ENCODE measurements around the gene PRKCG. TPM values are rescaled to one million over a fixed set of nuclear protein-coding genes. Genes with fewer than 3 reads are reported as not detected.
"Not testable (repeated sequence)": the region's sequence is repeated elsewhere in the genome, so short reads cannot be mapped to it uniquely, and the experiment has no call there.

Gene PRKCG
- total RNA-seq: not detected

GRCh38 chr19:53881482-53882390, at the start of gene PRKCG:
TSS of gene PRKCG (plus strand) at chr19:53882197. CDS start at chr19:53882495, 298 bp downstream.
- H3K27me3 Mint-ChIP-seq (ENCODE audit: low read depth): peaks cover 33% of the 10 kb centered on the region
- peak; percentile 44 to 50 for ATAC-seq

GRCh38 chr19:53832861-53833260, 49.1 kb upstream of the PRKCG start:
- H3K9me3 Mint-ChIP-seq; H3K4me1 Mint-ChIP-seq (ENCODE audit: low read depth); H3K4me3 Mint-ChIP-seq; DNase-seq; H3K36me3 Mint-ChIP-seq (ENCODE audit: insufficient read depth); ATAC-seq: not testable (repeated sequence)
- peaks cover 44% of the 10 kb centered on the region for H3K27me3 Mint-ChIP-seq (ENCODE audit: low read depth)

More at GRCh38 chr19:53881482-53882390, at the start of gene PRKCG:
- Mint-ChIP-seq H3K4me3 (peak within 1 kb of the TSS; percentile 23), H3K4me1 (ENCODE audit: low read depth) (peaks cover 30% of the 10 kb centered on the region), H3K9me3 (no peaks in the 10 kb centered on the region), H3K36me3 (ENCODE audit: insufficient read depth) (no peaks in the 10 kb centered on the region)
- DNase-seq: peak; percentile 43

- not testable (repeated sequence) for H3K4me3 Mint-ChIP-seq; H3K4me1 Mint-ChIP-seq (ENCODE audit: low read depth); H3K9me3 Mint-ChIP-seq; DNase-seq; ATAC-seq; H3K36me3 Mint-ChIP-seq (ENCODE audit: insufficient read depth)
- peaks cover 13% of the 10 kb centered on the region for H3K27me3 Mint-ChIP-seq (ENCODE audit: low read depth)
These were observed 43.6 kb upstream of the PRKCG start for GRCh38 chr19:53838446-53838845.

- not testable (repeated sequence) for H3K9me3 Mint-ChIP-seq; ATAC-seq; H3K27me3 Mint-ChIP-seq (ENCODE audit: low read depth); DNase-seq; H3K4me3 Mint-ChIP-seq; H3K36me3 Mint-ChIP-seq (ENCODE audit: insufficient read depth); H3K4me1 Mint-ChIP-seq (ENCODE audit: low read depth)
These were observed 41.8 kb upstream of the PRKCG start for GRCh38 chr19:53840241-53840640.

GRCh38 chr19:53840914-53841313, 41.1 kb upstream of the PRKCG start:
- not testable (repeated sequence) for H3K4me1 Mint-ChIP-seq (ENCODE audit: low read depth); H3K27me3 Mint-ChIP-seq (ENCODE audit: low read depth); DNase-seq; H3K9me3 Mint-ChIP-seq; H3K36me3 Mint-ChIP-seq (ENCODE audit: insufficient read depth); H3K4me3 Mint-ChIP-seq; ATAC-seq

- H3K9me3 Mint-ChIP-seq: no peaks in the 10 kb centered on the region
- ATAC-seq: no peak
- no peak for DNase-seq
- H3K4me3 Mint-ChIP-seq: no peak overlapping the region
- H3K36me3 Mint-ChIP-seq (ENCODE audit: insufficient read depth): no peaks in the 10 kb centered on the region
- peaks cover 17% of the 10 kb centered on the region for H3K27me3 Mint-ChIP-seq (ENCODE audit: low read depth)
- H3K4me1 Mint-ChIP-seq (ENCODE audit: low read depth): peaks cover 5% of the 10 kb centered on the region
These were observed 37.1 kb upstream of the PRKCG start for GRCh38 chr19:53844849-53845246.

- Mint-ChIP-seq H3K4me3 (no peak overlapping the region), H3K4me1 (ENCODE audit: low read depth) (peaks cover 4% of the 10 kb centered on the region), H3K36me3 (ENCODE audit: insufficient read depth) (no peaks in the 10 kb centered on the region), H3K9me3 (no peaks in the 10 kb centered on the region), H3K27me3 (ENCODE audit: low read depth) (peaks cover 27% of the 10 kb centered on the region)
- ATAC-seq: no peak
- no peak for DNase-seq
These were observed 34.4 kb upstream of the PRKCG start for GRCh38 chr19:53847555-53847954.

- H3K27me3 Mint-ChIP-seq (ENCODE audit: low read depth): peaks cover 31% of the 10 kb centered on the region
- H3K4me3 Mint-ChIP-seq: no peak overlapping the region
- H3K9me3 Mint-ChIP-seq: no peaks in the 10 kb centered on the region
- no peak for DNase-seq
- peaks cover 6% of the 10 kb centered on the region for H3K4me1 Mint-ChIP-seq (ENCODE audit: low read depth)
- H3K36me3 Mint-ChIP-seq (ENCODE audit: insufficient read depth): no peaks in the 10 kb centered on the region
- no peak for ATAC-seq
These were observed 32.7 kb upstream of the PRKCG start for GRCh38 chr19:53849237-53849676.

- Mint-ChIP-seq H3K9me3 (no peaks in the 10 kb centered on the region), H3K36me3 (ENCODE audit: insufficient read depth) (no peaks in the 10 kb centered on the region), H3K4me3 (no peak overlapping the region), H3K27me3 (ENCODE audit: low read depth) (peaks cover 26% of the 10 kb centered on the region), H3K4me1 (ENCODE audit: low read depth) (peaks cover 6% of the 10 kb centered on the region)
- DNase-seq: no peak
- ATAC-seq: peak in 1 of 2 donors; percentile 30
These were observed 28.3 kb upstream of the PRKCG start for GRCh38 chr19:53853707-53854106.

GRCh38 chr19:53864308-53864836, 17.6 kb upstream of the PRKCG start:
- Mint-ChIP-seq H3K36me3 (ENCODE audit: insufficient read depth) (no peaks in the 10 kb centered on the region), H3K4me3 (no peak overlapping the region), H3K9me3 (no peaks in the 10 kb centered on the region), H3K4me1 (ENCODE audit: low read depth) (peaks cover 25% of the 10 kb centered on the region), H3K27me3 (ENCODE audit: low read depth) (no peaks in the 10 kb centered on the region)
- DNase-seq (no peak), ATAC-seq (no peak)

GRCh38 chr19:53865523-53865917, 16.5 kb upstream of the PRKCG start:
- DNase-seq (no peak), ATAC-seq (no peak)
- Mint-ChIP-seq H3K9me3 (no peaks in the 10 kb centered on the region), H3K4me3 (peak overlapping the region; percentile 91), H3K27me3 (ENCODE audit: low read depth) (no peaks in the 10 kb centered on the region), H3K4me1 (ENCODE audit: low read depth) (peaks cover 30% of the 10 kb centered on the region), H3K36me3 (ENCODE audit: insufficient read depth) (no peaks in the 10 kb centered on the region)

- Mint-ChIP-seq H3K4me1 (ENCODE audit: low read depth) (peaks cover 36% of the 10 kb centered on the region), H3K36me3 (ENCODE audit: insufficient read depth) (no peaks in the 10 kb centered on the region), H3K9me3 (no peaks in the 10 kb centered on the region), H3K27me3 (ENCODE audit: low read depth) (no peaks in the 10 kb centered on the region), H3K4me3 (peak overlapping the region; percentile 91)
- peak; percentile 31 to 50 for ATAC-seq
- peak; percentile 27 for DNase-seq
These were observed 15.8 kb upstream of the PRKCG start for GRCh38 chr19:53865918-53866864.

- ATAC-seq (no peak), DNase-seq (no peak)
- H3K36me3 Mint-ChIP-seq (ENCODE audit: insufficient read depth): peaks cover 4% of the 10 kb centered on the region
- H3K4me1 Mint-ChIP-seq (ENCODE audit: low read depth): peaks cover 40% of the 10 kb centered on the region
- peak overlapping the region; percentile 91 for H3K4me3 Mint-ChIP-seq
- H3K27me3 Mint-ChIP-seq (ENCODE audit: low read depth): no peaks in the 10 kb centered on the region
- no peaks in the 10 kb centered on the region for H3K9me3 Mint-ChIP-seq
These were observed 15.2 kb upstream of the PRKCG start for GRCh38 chr19:53866865-53867224.

All from activated T-cell treated with anti-CD3 and anti-CD28 coated beads, Interleukin-2, amount 50 U/mL, for 4 hours (primary cell).